Activated naive CD8-positive, alpha-beta T cell treated with anti-CD3 and anti-CD28 coated beads for 36 hours (primary cell): ENCODE measurements around the gene GOPC. TPM values are rescaled to one million over a fixed set of nuclear protein-coding genes. Genes with fewer than 3 reads are reported as not detected.
A peak's percentile ranks its signal among the peaks of the same experiment; 100 is the strongest.

Source experiments
- DNase-seq: peaks from one replicate; pipeline ENCODE4 v3.0.0; 2021
- H3K27ac Mint-ChIP-seq: one replicate; pipeline ENCODE4 v1.8.0; 2022; ENCODE audit warnings: mild to moderate bottlenecking, moderate library complexity, mixed read lengths
- H3K27me3 Mint-ChIP-seq: one replicate; pipeline ENCODE4 v1.8.0; 2022; ENCODE audit warnings: mild to moderate bottlenecking, mixed read lengths
- H3K36me3 Mint-ChIP-seq: one replicate; pipeline ENCODE4 v1.8.0; 2021; ENCODE audit warnings: mild to moderate bottlenecking, mixed read lengths
- H3K4me1 Mint-ChIP-seq: one replicate; pipeline ENCODE4 v1.8.0; 2021; ENCODE audit warnings: mixed read lengths
- H3K4me3 Mint-ChIP-seq: one replicate; pipeline ENCODE4 v1.8.0; 2022; ENCODE audit warnings: mild to moderate bottlenecking, moderate library complexity, mixed read lengths
- H3K9me3 Mint-ChIP-seq: one replicate; pipeline ENCODE4 v1.8.0; 2022; ENCODE audit warnings: mixed read lengths
- total RNA-seq, 2 experiments: library from RNA; stranded (reverse); gene quantifications; one replicate each; pipeline ENCODE4 v1.2.3, GENCODE V29; 2021

Gene GOPC
- total RNA-seq, 2 experiments from 2014 or later: 16.1 TPM

DNA sequence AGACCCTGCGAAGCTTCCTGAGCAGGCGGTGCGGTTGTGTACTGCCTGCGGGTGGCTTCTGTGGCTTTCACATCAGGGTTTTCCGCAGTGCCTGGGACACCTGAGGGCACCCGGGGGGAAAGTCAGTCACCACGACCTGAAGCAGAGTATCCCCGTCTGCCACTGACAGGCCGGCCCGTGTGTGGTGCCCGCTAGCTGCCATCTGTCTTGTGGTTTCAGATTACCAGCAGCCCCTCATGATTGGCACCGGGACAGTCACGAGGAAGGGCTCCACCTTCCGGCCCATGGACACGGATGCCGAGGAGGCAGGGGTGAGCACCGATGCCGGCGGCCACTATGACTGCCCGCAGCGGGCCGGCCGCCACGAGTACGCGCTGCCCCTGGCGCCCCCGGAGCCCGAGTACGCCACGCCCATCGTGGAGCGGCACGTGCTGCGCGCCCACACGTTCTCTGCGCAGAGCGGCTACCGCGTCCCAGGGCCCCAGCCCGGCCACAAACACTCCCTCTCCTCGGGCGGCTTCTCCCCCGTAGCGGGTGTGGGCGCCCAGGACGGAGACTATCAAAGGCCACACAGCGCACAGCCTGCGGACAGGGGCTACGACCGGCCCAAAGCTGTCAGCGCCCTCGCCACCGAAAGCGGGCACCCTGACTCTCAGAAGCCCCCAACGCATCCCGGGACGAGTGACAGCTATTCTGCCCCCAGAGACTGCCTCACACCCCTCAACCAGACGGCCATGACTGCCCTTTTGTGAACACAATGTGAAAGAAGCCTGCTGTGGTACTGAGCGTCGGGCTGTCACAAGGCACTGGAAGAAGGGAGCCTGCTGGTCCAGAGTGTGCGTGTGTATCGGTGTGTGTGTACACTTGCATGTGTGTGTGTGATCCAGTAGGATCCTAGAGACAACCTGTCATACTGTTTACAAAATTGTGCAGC lies 54.4 kb downstream of the GOPC start:
- Mint-ChIP-seq H3K36me3 (peaks cover 3% of the 10 kb centered on the region), H3K27ac (peak overlapping the region; percentile 82), H3K27me3 (peaks cover 10% of the 10 kb centered on the region), H3K4me1 (peaks cover 42% of the 10 kb centered on the region), H3K4me3 (peak overlapping the region; percentile 79), H3K9me3 (no peaks in the 10 kb centered on the region)
- DNase-seq: peak; percentile 59

DNA sequence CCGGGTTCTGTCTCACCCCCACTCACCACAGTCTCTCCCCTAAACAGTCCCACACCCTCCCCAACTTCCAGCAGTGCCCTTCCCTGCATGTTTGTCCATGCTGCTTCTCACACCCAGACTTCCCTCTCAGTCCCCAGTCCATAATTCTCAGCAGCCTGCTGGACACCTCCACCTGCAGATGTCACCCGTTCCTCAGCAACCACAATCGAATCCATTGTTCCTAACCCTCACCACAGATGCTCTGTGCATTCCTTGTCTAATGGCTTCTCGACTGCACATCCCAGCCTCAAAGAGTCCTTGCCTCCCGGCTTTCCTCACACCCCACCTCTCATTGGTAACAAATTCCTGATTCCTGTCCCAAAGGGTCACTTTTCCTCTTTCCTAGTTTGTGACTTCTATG lies 55.6 kb downstream of the GOPC start:
- peaks cover 40% of the 10 kb centered on the region for H3K4me1 Mint-ChIP-seq
- H3K27me3 Mint-ChIP-seq: peaks cover 10% of the 10 kb centered on the region
- H3K27ac Mint-ChIP-seq: no peak overlapping the region
- DNase-seq: no peak
- H3K9me3 Mint-ChIP-seq: no peaks in the 10 kb centered on the region
- peaks cover 3% of the 10 kb centered on the region for H3K36me3 Mint-ChIP-seq
- H3K4me3 Mint-ChIP-seq: no peak overlapping the region

DNA sequence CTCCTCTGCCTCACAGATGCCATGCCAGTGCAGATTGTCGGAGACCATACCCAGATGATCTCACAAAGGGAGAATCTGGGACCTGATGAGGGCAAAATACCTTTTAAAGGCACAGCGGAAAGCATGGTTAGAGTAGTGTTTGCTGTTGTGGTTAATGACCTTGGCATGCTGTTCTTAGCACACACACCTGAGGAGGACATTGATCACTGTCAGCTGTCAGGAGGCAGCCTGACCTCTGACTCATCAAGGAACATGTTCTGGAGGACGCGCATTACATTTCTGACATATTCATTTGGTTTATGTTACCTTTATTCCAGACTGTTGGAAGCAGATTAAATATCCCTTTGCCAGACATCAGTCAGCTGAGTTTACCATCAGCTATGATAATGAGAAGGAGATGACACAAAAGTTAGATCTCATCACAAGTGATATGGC lies 57.1 kb downstream of the GOPC start:
- Mint-ChIP-seq H3K9me3 (no peaks in the 10 kb centered on the region), H3K27me3 (peaks cover 10% of the 10 kb centered on the region), H3K27ac (no peak overlapping the region), H3K4me1 (peaks cover 31% of the 10 kb centered on the region), H3K36me3 (peaks cover 3% of the 10 kb centered on the region), H3K4me3 (no peak overlapping the region)
- no peak for DNase-seq

DNA sequence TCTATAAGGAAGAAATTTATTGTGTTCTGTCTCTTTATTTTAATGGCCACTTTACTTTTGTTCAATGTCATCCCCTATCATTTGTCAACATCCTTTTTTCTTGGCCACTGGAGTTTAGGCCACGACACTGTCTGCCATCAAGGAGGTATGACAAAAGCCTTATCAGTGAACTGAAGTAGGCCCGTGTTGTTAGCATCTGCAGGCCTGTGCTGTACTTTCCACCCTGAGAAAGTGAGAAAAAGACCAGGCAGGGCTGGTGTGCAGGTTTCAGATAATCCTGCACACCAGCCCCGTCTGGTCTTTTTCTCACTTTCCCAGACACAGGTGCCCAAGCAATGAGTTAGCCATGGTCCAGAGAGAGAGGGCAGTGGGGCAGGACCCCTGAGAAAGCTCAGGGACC lies 57.6 kb downstream of the GOPC start:
- H3K4me1 Mint-ChIP-seq: peaks cover 27% of the 10 kb centered on the region
- H3K9me3 Mint-ChIP-seq: no peaks in the 10 kb centered on the region
- peaks cover 10% of the 10 kb centered on the region for H3K27me3 Mint-ChIP-seq
- no peak overlapping the region for H3K27ac Mint-ChIP-seq
- DNase-seq: no peak
- peaks cover 3% of the 10 kb centered on the region for H3K36me3 Mint-ChIP-seq
- H3K4me3 Mint-ChIP-seq: no peak overlapping the region

DNA sequence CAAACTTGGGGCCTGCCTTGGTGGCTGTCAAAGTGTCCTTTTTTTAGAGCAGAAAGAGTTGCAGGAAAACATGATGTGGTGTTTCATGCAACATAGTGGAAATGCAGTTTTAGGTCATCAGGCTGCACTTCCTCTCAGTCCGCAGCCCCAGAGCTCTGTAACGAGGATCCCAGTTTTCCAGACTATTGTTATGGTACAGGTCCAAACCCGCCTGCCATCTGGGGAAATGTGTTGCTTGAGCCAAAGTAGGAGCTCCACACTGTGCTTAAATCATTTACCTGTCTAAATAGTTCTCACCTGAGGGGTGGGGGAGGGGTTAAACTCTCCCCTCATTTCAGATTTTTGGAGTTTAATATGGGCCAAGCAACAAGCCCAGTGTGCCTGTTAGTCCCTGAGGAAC lies 59.8 kb downstream of the GOPC start:
- Mint-ChIP-seq H3K4me3 (no peak overlapping the region), H3K4me1 (peaks cover 9% of the 10 kb centered on the region), H3K27me3 (peaks cover 15% of the 10 kb centered on the region), H3K36me3 (peaks cover 3% of the 10 kb centered on the region), H3K27ac (no peak overlapping the region), H3K9me3 (no peaks in the 10 kb centered on the region)
- DNase-seq: no peak

DNA sequence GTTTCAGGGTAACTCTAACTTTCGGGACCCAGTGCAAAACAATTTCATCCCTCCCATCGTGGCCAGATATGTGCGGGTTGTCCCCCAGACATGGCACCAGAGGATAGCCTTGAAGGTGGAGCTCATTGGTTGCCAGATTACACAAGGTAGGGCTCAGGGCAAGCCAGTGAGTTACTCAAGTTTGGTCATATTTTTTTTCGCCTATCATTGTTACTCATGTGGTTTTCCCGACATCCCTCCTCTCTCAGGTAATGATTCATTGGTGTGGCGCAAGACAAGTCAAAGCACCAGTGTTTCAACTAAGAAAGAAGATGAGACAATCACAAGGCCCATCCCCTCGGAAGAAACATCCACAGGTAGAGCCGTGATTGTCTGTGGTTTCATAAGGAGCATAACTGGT lies 61.6 kb downstream of the GOPC start:
- DNase-seq: no peak
- Mint-ChIP-seq H3K4me1 (no peaks in the 10 kb centered on the region), H3K36me3 (no peaks in the 10 kb centered on the region), H3K4me3 (no peak overlapping the region), H3K27me3 (peaks cover 6% of the 10 kb centered on the region), H3K27ac (no peak overlapping the region), H3K9me3 (no peaks in the 10 kb centered on the region)

DNA sequence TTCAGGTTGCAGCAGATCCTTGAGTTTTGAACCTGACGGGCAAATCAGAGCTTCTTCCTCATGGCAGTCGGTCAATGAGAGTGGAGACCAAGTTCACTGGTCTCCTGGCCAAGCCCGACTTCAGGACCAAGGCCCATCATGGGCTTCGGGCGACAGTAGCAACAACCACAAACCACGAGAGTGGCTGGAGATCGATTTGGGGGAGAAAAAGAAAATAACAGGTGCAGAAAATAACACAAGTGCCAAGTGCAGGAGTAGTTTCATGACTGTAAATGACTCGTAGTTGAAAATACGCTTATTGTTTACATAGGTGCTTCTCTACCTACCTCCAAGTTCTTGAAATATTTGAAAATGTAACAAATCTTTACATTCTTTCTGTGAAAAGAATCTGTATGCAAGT lies 63.7 kb downstream of the GOPC start:
- Mint-ChIP-seq H3K36me3 (no peaks in the 10 kb centered on the region), H3K4me1 (no peaks in the 10 kb centered on the region), H3K27ac (no peak overlapping the region), H3K9me3 (no peaks in the 10 kb centered on the region), H3K4me3 (no peak overlapping the region), H3K27me3 (peaks cover 6% of the 10 kb centered on the region)
- no peak for DNase-seq

DNA sequence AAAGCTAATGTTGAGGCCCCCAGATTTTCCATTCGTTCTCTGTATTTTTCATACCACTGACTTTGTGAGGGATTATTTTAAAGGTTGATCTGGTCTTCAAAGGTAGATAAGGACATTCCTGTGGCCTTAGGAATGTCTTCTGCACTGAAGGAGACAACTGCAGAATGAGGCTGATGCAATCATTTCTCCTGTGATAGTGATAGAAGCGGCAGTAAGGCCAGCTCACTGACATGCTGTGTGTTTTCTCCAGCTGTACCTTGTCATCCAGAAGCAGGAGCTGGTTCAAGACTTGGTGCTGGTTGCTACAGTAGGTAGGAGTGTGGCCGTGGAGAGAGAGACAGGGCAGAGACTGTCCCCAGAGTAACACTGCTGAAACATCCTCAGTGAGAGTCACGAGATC lies 66.0 kb downstream of the GOPC start:
- Mint-ChIP-seq H3K9me3 (no peaks in the 10 kb centered on the region), H3K27ac (no peak overlapping the region), H3K4me3 (no peak overlapping the region), H3K36me3 (no peaks in the 10 kb centered on the region), H3K4me1 (peaks cover 2% of the 10 kb centered on the region), H3K27me3 (peaks cover 6% of the 10 kb centered on the region)
- DNase-seq: no peak

DNA sequence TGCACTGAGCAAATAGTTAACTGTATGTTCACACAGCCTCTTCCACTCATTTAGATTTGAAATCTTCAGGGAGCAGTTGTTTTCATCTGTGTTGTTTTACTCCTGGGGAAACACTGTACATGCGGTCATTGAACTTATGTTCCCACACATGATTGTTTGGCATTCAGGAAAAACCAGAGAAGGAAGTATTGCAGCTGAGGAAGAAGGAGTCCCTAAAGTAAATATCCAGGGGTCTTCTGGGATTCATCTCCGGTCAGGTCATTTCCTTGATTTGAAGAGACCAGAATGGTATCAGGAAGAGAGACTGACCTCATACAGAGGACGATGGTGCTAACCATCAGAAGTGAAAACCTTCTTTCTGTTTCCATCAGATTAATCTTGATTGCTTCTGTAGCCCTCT lies 67.3 kb downstream of the GOPC start:
- peaks cover 4% of the 10 kb centered on the region for H3K4me1 Mint-ChIP-seq
- no peak overlapping the region for H3K27ac Mint-ChIP-seq
- no peaks in the 10 kb centered on the region for H3K9me3 Mint-ChIP-seq
- DNase-seq: no peak
- H3K27me3 Mint-ChIP-seq: peaks cover 6% of the 10 kb centered on the region
- no peaks in the 10 kb centered on the region for H3K36me3 Mint-ChIP-seq
- H3K4me3 Mint-ChIP-seq: no peak overlapping the region

DNA sequence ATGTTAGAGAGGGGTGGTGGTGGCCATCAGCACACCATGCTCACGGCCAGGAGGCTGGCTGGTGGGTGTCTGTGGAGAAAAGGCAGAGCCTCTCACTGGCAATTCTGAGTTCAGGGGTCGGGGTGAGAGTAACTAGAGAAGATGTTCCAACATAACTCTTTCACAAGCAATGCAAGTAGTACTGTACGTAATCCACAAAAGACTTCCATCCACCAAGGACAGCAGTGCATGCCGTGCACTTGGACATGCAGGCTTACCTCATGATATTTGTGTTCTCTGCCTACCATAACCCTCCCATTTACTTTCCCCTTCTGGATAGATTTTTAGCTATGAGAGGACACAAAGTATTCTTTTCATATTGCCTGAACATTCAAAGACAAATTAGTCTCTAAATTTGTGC lies 68.5 kb downstream of the GOPC start:
- DNase-seq: no peak
- no peaks in the 10 kb centered on the region for H3K9me3 Mint-ChIP-seq
- H3K36me3 Mint-ChIP-seq: no peaks in the 10 kb centered on the region
- no peak overlapping the region for H3K27ac Mint-ChIP-seq
- H3K4me3 Mint-ChIP-seq: no peak overlapping the region
- H3K27me3 Mint-ChIP-seq: peaks cover 6% of the 10 kb centered on the region
- H3K4me1 Mint-ChIP-seq: peaks cover 4% of the 10 kb centered on the region

DNA sequence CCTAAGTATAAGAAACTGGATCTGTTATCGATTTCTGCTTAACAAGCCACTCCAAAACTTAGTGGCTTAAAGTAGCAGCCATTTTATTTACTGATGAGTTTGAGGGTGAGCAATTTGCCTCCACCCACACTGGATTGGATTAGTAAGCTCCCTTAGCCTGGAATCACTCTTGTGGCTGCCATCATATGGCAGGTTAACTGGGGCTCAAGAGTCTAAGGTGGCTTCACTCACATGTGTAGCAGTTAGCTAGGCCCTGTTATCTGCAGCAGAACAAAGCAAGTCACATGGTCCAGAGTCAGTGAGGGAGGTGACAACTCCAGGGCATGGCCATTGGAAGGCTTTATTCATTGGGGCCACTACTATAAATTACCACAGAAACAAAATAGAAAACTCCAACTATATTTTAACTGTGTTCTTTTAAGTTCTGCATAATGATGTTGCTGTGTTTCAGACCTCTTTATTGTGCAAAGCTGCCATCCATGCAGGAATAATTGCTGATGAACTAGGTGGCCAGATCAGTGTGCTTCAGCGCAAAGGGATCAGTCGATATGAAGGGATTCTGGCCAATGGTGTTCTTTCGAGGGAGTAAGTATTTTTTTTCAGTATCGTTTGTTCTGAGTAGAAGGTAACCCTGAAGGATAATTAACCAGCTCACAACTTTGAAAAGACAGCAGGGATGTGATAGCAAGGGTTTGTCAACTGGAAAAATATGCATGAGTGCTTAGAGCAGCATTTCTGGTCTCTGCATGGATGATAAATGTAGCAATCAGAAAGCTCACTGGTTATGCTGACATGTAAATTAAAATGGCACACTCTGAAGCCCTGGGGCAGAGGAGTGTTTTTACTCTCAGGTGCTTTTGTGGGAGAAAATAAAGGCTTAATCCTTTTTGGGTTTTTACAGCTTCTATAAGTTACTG lies 70.2 kb downstream of the GOPC start:
- no peak overlapping the region for H3K4me3 Mint-ChIP-seq
- peaks cover 4% of the 10 kb centered on the region for H3K4me1 Mint-ChIP-seq
- no peak overlapping the region for H3K27ac Mint-ChIP-seq
- no peak for DNase-seq
- no peaks in the 10 kb centered on the region for H3K27me3 Mint-ChIP-seq
- no peaks in the 10 kb centered on the region for H3K36me3 Mint-ChIP-seq
- no peaks in the 10 kb centered on the region for H3K9me3 Mint-ChIP-seq

DNA sequence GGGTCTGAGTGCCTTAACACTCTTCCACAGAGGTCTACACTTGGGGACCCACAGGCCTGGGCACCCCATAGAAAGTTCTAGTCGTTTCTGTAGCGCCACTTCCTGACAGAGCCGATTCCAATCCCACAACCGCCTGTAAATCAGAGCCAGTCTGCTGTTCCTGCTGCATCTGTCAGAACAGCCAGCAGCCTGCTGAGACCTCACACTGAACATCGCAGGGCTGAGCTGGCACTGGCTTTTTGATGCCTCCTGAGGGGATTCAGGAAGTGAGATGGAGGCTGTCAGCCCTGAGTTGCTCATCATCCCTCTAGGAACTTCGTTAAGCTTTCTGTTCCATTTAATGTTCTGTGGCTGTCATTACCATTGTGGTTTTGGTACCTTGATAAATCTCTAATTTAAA lies 71.0 kb downstream of the GOPC start:
- H3K36me3 Mint-ChIP-seq: no peaks in the 10 kb centered on the region
- H3K27ac Mint-ChIP-seq: no peak overlapping the region
- DNase-seq: no peak
- no peaks in the 10 kb centered on the region for H3K27me3 Mint-ChIP-seq
- peaks cover 4% of the 10 kb centered on the region for H3K4me1 Mint-ChIP-seq
- no peak overlapping the region for H3K4me3 Mint-ChIP-seq
- H3K9me3 Mint-ChIP-seq: no peaks in the 10 kb centered on the region

DNA sequence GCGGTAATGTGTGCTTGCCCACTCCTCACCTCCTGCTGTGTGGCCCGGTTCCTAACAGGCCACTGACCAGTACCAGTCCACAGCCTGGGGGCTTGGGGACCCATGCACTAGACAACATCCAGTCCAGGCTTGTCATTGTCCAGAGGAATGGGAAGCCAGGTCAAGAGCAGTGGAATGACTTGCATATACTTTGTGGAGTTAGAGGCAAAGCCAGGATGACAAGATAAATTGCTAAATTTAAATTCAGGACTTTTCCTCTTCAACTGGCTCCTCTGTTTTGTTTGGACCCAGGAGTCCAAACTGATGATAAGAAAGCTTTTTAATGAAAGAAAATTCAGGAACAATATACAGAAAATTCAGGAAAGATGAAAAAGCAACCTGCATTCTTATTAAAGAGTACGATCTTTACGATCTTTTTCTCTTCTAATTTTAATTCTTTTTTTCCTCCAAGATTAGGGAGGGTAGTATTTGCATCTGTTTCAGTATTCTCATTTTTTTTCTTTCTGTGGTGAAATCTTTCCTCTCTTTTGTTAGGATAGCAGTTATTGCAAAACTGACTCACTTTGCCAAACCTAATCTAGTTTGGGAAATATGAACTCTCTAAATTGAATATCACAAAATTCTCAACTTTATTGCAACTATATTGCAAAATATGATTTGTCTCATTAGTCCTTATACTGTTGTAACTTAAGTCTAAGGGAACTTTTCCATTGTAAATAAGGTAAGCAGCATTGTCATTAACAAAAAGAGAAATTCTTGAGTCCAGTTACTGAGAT lies 71.7 kb downstream of the GOPC start:
- no peak overlapping the region for H3K27ac Mint-ChIP-seq
- H3K4me3 Mint-ChIP-seq: no peak overlapping the region
- H3K27me3 Mint-ChIP-seq: no peaks in the 10 kb centered on the region
- no peaks in the 10 kb centered on the region for H3K9me3 Mint-ChIP-seq
- H3K36me3 Mint-ChIP-seq: no peaks in the 10 kb centered on the region
- DNase-seq: no peak
- H3K4me1 Mint-ChIP-seq: peaks cover 4% of the 10 kb centered on the region

DNA sequence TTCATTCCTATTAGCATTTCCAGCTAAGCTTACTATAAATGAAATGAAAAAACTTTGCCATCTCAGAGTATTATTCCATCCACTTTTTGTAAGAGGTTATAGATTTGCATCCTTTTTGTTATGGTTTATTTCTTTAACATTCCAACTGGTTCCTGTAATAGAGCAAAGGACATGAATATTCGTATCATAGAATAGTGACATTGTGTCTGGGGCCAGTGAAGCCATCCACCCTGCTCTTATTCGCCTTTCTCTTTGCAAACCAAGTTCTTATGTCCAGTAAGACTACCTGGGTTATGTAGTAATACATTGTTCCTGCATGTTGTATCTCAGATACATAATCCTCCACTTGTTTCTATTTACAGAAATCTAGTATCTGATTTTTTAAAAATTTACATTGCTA lies 76.7 kb downstream of the GOPC start:
- no peak for DNase-seq
- no peak overlapping the region for H3K4me3 Mint-ChIP-seq
- H3K4me1 Mint-ChIP-seq: no peaks in the 10 kb centered on the region
- H3K27me3 Mint-ChIP-seq: peaks cover 3% of the 10 kb centered on the region
- H3K9me3 Mint-ChIP-seq: no peaks in the 10 kb centered on the region
- no peaks in the 10 kb centered on the region for H3K36me3 Mint-ChIP-seq
- H3K27ac Mint-ChIP-seq: no peak overlapping the region
